Hepatocyte (in vitro differentiated cells): ENCODE data around the gene TAS2R1. TPM values are rescaled to one million over a fixed set of nuclear protein-coding genes. Genes with fewer than 3 reads are reported as not detected.
A peak's percentile ranks its signal among the peaks of the same experiment; 100 is the strongest.

ENCODE experiments used
- DNase-seq: peaks from one replicate; pipeline ENCODE4 v3.0.0-alpha.2; 2016; ENCODE audit warnings: low spot score
- H2AFZ ChIP-seq: fragments of 200-600 bp; sonication (generic); 2 replicates; pipeline ENCODE4 v1.6.0; 2016; ENCODE audit warnings: antibody characterized with exemption, mild to moderate bottlenecking
- H3K27ac ChIP-seq: fragments of 200-600 bp; sonication (generic); 2 replicates; pipeline ENCODE4 v1.5.1; 2016; ENCODE audit warnings: mild to moderate bottlenecking
- H3K27me3 ChIP-seq: fragments of 200-600 bp; sonication (generic); 2 replicates; pipeline ENCODE4 v1.6.1; 2016
- H3K36me3 ChIP-seq: fragments of 200-600 bp; sonication (generic); replicated peaks from 2 replicates; pipeline ENCODE4 v1.5.1; 2016; ENCODE audit warnings: low read depth; ENCODE audit not compliant: insufficient read depth
- H3K4me1 ChIP-seq: fragments of 200-600 bp; sonication (generic); 2 replicates; pipeline ENCODE4 v1.5.1; 2016; ENCODE audit warnings: mild to moderate bottlenecking, moderate library complexity; ENCODE audit not compliant: insufficient read depth
- H3K4me2 ChIP-seq: fragments of 200-600 bp; sonication (generic); 2 replicates; pipeline ENCODE4 v1.6.0; 2016
- H3K4me3 ChIP-seq: fragments of 200-600 bp; sonication (generic); 2 replicates; pipeline ENCODE4 v1.5.1; 2016; ENCODE audit warnings: mild to moderate bottlenecking
- H3K79me2 ChIP-seq: fragments of 200-600 bp; sonication (generic); 2 replicates; pipeline ENCODE4 v1.6.0; 2017; ENCODE audit warnings: mild to moderate bottlenecking
- H3K9me2 ChIP-seq: fragments of 200-600 bp; sonication (generic); replicated peaks from 2 replicates; pipeline ENCODE4 v1.6.0; 2017; ENCODE audit warnings: mild to moderate bottlenecking; ENCODE audit not compliant: insufficient read depth
- H3K9me3 ChIP-seq: fragments of 200-600 bp; sonication (generic); 2 replicates; pipeline ENCODE4 v1.5.1; 2016; ENCODE audit warnings: low read depth, mild to moderate bottlenecking
- H4K20me1 ChIP-seq: fragments of 200-600 bp; sonication (generic); 2 replicates; pipeline ENCODE4 v1.6.0; 2016; ENCODE audit warnings: mild to moderate bottlenecking; ENCODE audit not compliant: insufficient read depth, poor library complexity, severe bottlenecking
- CTCF ChIP-seq: fragments of 200-600 bp; sonication (generic); IDR thresholded peaks from 2 replicates; pipeline ENCODE4 v1.5.1; 2016; ENCODE audit warnings: antibody characterized with exemption, mild to moderate bottlenecking; ENCODE audit not compliant: poor library complexity
- EZH2 ChIP-seq: fragments of 200-600 bp; sonication (generic); IDR thresholded peaks from 2 replicates; pipeline ENCODE4 v1.6.1; 2016; ENCODE audit warnings: antibody characterized with exemption, mild to moderate bottlenecking, borderline replicate concordance
- EZH2phosphoT487 ChIP-seq: fragments of 200-600 bp; sonication (generic); IDR thresholded peaks from one replicate; pipeline ENCODE4 v1.6.1; 2018; ENCODE audit warnings: antibody characterized with exemption, mild to moderate bottlenecking, low read depth, moderate library complexity; ENCODE audit not compliant: unreplicated experiment, severe bottlenecking
- WGBS: methylation state at CpG from one replicate; pipeline ENCODE4 v1.1.6; 2016; ENCODE audit warnings: low lambda C conversion rate; ENCODE audit errors: missing lambda C conversion rate; 5-methylcytosine and 5-hydroxymethylcytosine counted together
- polyA plus RNA-seq: library from polyadenylated mRNA; unstranded; fragments of >200 nt; fragmentation: Nextera tagmentation; extraction: Ambion mirVana; gene quantifications from 2 replicates; pipeline ENCODE4 v1.2.1, GENCODE V29; 2016
- total RNA-seq: library from RNA; depleted of rRNA; stranded (reverse); fragments of >200 nt; gene quantifications from 2 replicates; pipeline ENCODE4 v1.2.3, GENCODE V29; 2014

TAS2R1 gene
- total and polyA plus RNA-seq, 2 experiments from 2014 or later: 1.0 TPM; not detected in 1

- no peak overlapping the region for H3K4me2 ChIP-seq
- H3K27ac ChIP-seq: no peak overlapping the region
- H3K4me3 ChIP-seq: no peak overlapping the region
- WGBS: 88% methylated on average over 1 of the region's 1 CpG
- H4K20me1 ChIP-seq: no peaks in the 10 kb centered on the region
- no peaks in the 10 kb centered on the region for H3K36me3 ChIP-seq
- DNase-seq: no peak
- H3K4me1 ChIP-seq: peaks cover 11% of the 10 kb centered on the region
- no peak overlapping the region for H2AFZ ChIP-seq
- H3K79me2 ChIP-seq: no peaks in the 10 kb centered on the region
- H3K9me3 ChIP-seq: no peaks in the 10 kb centered on the region
- H3K27me3 ChIP-seq: no peaks in the 10 kb centered on the region
- no peak for TF ChIP-seq EZH2phosphoT487
- no peak for TF ChIP-seq CTCF
- no peaks in the 10 kb centered on the region for H3K9me2 ChIP-seq
Measured at GRCh38 chr5:9657819-9658218, 27.7 kb upstream of the TAS2R1 start.

DNA sequence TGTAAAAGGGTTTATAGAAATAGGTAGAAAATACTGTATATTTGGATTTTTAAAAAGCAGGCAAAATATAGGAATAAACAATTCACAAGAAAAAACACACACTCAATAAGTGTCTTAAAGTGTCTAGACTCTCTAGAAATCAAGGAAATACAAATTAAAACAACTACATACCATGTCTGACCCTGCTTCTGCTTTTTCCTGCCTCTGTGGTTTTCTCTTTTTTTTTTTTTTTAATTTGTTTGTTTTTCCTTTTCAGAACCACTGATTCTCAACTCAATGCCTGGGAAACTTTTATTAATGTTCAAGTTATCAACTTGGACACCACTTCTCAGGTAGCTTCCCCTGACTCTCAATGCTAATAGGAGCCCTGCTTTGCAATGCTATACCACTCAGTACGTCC is 25.5 kb upstream of the TAS2R1 start:
- TF ChIP-seq CTCF (no peak), EZH2 (no peak), EZH2phosphoT487 (no peak)
- H2AFZ ChIP-seq: no peak overlapping the region
- H3K36me3 ChIP-seq: no peaks in the 10 kb centered on the region
- no peak overlapping the region for H3K4me2 ChIP-seq
- DNase-seq: no peak
- H3K79me2 ChIP-seq: no peaks in the 10 kb centered on the region
- 94% methylated on average over 1 of the region's 1 CpG for WGBS
- H3K9me2 ChIP-seq: no peaks in the 10 kb centered on the region
- H3K27me3 ChIP-seq: no peaks in the 10 kb centered on the region
- H3K4me3 ChIP-seq: no peak overlapping the region
- H3K9me3 ChIP-seq: no peaks in the 10 kb centered on the region
- H3K4me1 ChIP-seq: peaks cover 7% of the 10 kb centered on the region
- H4K20me1 ChIP-seq: no peaks in the 10 kb centered on the region
- H3K27ac ChIP-seq: no peak overlapping the region

DNA sequence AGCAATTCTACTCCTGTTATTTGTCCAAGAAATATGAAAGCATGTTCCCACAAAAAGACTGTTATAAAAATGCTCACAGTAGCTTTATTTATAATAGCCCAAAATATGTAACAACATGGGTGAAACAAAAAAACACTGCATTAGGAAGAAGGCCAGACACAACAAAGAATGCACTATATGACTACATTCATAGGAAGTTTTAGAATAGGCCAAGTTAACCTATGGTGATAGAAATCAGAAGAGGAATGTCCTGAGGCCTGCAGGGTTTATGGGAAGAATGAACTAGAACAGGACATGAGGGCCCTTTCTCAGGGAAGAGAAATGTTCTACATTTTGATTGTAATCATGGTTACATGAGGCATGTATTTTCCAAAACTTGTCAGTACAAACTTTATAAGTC is 24.7 kb upstream of the TAS2R1 start:
- Histone ChIP-seq H3K36me3 (no peaks in the 10 kb centered on the region), H3K9me2 (no peaks in the 10 kb centered on the region), H3K4me1 (peaks cover 7% of the 10 kb centered on the region), H2AFZ (no peak overlapping the region), H3K9me3 (no peaks in the 10 kb centered on the region), H3K4me2 (no peak overlapping the region), H3K27me3 (no peaks in the 10 kb centered on the region), H3K79me2 (no peaks in the 10 kb centered on the region), H3K4me3 (no peak overlapping the region), H3K27ac (peak overlapping the region; percentile 28), H4K20me1 (no peaks in the 10 kb centered on the region)
- TF ChIP-seq EZH2 (no peak), CTCF (no peak), EZH2phosphoT487 (no peak)
- no peak for DNase-seq

DNA sequence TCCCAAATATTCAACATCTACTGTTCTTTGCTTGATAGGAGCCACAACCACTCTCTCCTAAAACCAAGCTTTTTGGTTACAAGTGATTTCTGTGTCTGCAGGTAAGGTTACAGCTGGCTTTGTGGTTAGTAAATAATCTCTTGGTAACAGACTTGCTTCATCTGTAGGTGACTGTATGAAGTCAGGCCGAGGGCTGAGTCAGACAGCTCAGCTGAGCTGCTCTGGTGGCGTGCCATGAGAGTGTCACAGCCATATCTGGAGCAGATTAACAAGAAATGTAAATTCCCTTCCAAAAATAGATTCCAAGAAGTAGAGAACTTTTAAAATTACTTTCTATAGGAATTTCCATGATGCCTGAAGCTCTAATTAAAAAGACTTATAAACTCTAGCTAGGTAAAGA is 23.7 kb upstream of the TAS2R1 start:
- Histone ChIP-seq H3K9me2 (no peaks in the 10 kb centered on the region), H3K79me2 (no peaks in the 10 kb centered on the region), H3K27me3 (no peaks in the 10 kb centered on the region), H4K20me1 (no peaks in the 10 kb centered on the region), H3K4me3 (no peak overlapping the region), H3K4me2 (peak overlapping the region; percentile 0), H3K36me3 (no peaks in the 10 kb centered on the region), H2AFZ (no peak overlapping the region), H3K27ac (peak overlapping the region; percentile 41), H3K4me1 (peaks cover 7% of the 10 kb centered on the region), H3K9me3 (no peaks in the 10 kb centered on the region)
- TF ChIP-seq EZH2: no peak
- TF ChIP-seq CTCF: no peak
- no peak for TF ChIP-seq EZH2phosphoT487
- WGBS: 24% methylated on average over 2 of the region's 2 CpGs
- DNase-seq: peak; percentile 76
